GM03348 (cell line): ENCODE measurements around the gene PRELP.
"Not testable (repeated sequence)": the region's sequence is repeated elsewhere in the genome, so short reads cannot be mapped to it uniquely, and the experiment has no call there.

Source experiments
- DNase-seq: peaks from one replicate; pipeline ENCODE4 v3.0.0; 2012; ENCODE audit warnings: low spot score

The PRELP gene

DNA sequence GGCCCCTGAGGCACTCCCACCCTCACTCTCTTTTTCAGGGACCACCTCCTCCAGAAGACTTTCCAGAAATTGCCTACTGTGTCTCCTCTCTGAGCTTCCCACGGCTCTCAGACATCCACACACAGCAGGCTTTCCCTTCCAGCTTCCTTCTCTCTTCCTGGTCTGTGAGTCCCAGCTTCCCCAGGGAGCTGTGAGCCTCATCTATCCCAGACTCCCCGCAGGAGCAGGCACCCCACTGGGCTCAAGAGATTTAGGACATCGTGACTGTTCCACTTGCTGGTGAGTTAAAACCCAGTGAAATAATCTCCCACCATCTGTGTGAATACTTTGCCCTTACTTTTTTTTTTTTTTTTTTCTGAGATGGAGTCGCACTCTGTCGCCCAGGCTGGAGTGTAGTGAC lies 22.0 kb upstream of the PRELP start:
- DNase-seq = no peak

DNA sequence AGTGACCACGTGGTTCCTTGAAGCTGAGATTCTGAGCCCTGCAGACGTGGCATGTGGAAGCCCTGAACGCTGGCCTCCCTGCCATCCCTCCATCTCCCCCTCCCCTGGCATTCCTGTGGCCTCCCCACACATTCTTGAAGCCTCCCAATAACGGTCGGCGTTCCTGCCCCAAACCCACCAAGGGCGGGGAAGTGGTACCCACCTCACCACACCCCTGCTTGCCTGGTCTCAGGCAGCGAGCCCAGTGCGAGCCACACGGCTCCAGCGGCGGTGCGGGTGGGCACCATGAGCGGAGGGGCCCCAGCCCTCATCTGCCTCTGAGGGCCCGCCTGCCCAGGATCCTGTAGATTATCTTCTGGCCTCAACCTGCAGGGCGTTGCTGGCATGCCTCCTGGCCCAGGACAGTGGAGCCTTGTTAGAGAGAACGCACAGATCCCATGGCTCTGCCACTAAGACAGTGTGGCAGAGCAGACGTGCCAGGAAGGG lies 20.6 kb upstream of the PRELP start:
- no peak for DNase-seq

DNA sequence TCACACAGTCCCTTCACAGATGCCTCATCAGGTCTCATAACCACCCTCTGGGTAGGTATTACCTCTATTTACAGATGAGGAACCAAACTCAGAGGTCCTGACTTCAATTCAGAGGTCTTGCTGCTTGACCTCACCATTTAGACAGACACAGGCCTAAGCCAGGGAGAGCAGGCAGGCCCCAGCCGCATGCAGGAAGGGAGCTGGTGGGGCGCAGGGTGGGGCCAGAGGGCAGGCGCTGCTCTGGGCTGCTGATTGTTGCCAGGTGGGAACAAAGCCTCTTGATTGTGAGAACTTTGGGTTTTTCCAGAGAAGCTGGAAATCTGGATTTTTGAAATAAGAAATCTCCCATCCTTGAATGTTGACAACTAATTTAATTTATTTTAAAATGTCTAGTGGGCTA lies 19.9 kb upstream of the PRELP start:
- DNase-seq = no peak

DNA sequence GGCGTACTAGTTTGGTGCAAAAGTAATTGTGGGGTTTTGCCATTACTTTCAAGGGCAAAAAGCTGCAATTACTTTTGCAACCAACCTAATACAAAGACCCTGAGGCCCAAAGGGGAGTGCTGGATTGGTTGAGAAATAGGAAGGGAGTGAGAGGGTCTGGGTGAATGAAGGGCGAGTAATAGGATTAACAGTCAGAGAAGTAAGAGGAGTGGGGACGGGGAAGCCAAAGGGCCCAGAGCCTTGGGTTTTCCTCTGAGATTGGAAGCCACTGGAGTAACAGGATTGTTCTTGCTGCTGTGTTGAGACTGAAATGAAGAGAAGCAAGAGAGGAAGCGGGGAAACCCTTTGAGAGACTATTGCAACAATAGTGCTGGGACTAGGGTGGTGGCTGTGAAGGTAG lies 19.0 kb upstream of the PRELP start:
- DNase-seq = no peak

DNA sequence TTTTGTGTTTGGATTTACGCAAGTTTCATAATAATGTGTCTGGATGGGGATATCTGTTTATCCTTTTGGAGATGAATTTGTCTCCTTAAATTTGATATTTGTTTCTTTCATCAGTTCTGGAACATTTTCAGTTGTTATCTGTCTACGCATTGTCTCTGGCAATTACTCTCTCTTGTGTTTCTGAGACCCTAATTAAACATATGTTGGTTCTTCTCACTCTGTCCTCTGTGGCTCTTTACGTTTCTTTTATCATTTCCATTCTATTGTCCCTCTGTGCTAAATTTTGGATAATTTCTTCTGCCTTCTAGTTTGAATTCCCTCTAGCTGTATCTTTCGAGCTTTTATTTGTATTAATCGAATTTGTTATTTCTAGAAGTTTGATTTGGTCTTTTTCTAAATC lies 17.5 kb upstream of the PRELP start:
- no peak for DNase-seq

DNA sequence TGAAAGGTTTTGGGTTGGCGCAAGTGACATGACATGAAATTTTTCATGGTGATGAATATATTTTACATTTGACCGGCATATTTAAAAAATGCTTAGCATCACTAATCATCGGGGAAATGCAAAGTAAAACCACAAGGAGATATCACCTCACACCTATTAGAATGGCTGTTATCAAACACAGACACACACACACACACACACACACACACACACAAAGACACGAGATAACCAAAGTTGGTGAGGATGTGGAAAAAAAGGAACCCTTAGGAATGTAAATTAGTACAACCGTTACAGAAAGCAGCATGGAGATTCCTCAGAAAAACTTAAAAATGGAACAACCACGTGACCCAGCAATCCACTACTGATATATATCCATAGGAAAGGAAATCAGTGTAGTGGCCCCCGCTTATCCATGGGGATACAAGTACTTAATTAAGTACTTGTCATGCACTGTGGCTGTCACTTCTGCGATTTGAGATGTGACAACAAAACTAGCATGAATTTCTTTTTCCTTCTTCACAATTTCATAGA lies 15.9 kb upstream of the PRELP start:
- no peak for DNase-seq

DNA sequence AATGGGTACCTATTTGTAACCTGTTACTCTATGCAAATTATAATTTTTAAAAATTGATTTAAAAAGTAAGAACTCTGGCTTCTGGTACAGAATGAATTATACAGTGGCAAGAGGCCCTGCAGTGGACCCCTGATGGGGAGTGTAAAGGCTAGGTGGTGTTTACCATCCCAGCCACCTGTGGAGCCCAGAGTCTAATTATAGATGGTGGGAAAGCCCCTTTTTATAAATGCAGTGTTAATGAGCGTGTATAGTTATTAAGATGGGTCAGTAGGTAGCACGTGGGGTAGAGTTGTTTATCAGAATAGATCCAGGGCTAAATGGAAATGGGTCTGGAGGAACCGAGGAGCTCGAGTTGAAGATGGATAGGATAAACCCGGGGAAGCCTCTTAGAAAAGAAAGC lies 13.9 kb upstream of the PRELP start:
- no peak for DNase-seq

DNA sequence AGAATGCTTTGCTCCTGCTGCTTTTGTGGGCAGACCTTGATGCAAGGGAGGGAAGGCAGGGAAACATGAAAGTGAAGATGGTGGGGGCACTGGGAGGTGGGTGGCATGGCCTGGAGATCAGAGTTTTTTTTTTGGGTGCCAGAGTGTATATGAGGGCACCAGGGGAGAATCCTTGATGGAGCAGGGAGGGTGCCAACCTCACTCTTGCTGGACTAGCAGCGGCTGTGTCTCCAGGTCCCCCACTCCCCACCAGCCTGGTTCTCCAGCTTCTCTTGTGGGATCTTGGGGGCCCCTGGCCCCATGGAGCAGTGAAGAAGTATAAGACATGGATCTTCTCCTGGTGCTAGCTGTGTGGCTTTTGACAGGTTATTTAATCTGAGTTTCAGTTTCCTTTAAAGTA lies 13.5 kb upstream of the PRELP start:
- DNase-seq = no peak

DNA sequence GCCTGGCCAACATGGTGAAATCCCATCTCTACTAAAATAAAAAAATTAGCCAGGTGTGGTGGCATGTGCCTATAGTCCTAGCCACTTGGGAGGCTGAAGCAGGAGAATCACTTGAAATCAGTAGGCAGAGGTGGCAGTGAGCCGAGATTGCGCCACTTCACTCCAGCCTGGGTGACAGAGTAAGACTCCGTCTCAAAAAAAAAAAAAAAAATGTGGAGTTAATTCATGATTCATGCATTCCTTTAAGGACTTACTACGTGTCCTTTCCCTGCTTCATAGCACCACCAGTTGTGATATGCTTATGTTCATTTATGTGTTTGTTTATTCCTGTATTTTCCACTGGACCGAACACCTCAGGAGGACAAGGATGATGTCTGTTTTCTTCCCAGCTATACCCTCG lies 12.7 kb upstream of the PRELP start:
- DNase-seq = peak; percentile 80

DNA sequence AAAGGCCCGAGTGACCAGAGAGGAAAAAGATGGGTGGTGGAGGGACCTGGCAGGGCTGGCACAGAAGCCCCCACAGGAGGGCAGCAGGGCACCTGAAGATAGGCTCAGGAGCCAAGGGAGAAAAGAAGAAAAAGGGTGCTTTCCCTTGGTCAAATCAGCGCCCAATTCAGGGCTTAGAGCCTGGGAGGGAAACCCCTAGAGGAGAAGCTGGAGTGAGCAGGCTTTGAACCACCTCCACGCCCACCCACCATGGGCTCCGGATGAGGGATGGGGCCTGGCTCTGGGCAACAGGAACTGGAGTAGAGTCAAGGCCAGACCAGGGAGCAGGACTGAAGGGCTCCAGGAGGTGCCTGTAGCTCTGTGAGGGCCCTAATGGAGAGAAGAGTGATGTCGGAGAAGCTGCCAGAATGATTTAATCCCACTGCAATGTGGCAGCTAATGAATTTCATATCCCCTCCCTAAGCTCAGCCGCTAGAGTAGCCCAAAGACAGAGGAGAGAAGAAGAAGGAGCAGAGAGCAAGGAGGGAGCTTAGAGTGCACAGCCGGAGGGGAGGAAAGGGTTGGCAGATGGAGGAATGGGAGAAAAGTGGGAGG lies 12.0 kb upstream of the PRELP start:
- peak; percentile 70 for DNase-seq

DNA sequence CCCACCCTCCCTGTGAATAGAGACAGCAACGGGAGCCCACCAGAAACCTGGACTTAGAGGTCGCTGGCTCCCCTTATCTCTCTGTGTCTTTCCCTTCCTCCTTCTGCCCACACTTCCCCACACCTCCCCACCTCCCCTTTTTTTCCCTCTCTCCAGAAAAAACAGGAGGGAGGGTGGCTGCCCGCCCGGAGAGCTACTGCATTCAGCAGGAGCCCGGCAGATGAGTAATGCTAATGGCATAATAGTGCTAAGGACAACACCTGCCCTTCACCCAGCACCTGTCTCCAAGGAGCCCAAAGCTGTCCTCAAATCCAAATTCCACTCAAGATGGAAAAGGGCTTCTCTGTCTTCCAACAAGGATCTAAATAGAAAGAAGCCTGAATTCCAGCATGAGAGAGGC lies 11.4 kb upstream of the PRELP start:
- DNase-seq = no peak

DNA sequence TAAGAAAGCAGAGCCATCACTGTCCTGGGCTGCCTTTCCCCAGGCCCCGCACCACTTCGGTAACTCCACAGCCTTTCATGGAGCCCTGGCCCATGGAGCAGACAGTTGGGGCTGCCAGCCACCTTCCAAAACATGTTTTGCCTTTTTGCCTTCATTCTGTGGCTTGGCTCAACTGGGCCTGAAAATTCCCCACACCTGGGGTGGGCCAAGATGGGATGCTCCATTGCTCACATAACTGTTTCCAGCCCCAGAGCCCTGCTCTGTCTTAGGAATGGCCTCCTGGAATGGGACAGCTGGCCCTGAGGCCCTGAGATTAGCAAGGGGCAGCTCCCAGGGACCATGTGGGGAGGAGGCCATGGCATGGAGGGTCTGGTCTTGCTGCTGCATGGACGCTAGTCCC lies 10.9 kb upstream of the PRELP start:
- DNase-seq = no peak

DNA sequence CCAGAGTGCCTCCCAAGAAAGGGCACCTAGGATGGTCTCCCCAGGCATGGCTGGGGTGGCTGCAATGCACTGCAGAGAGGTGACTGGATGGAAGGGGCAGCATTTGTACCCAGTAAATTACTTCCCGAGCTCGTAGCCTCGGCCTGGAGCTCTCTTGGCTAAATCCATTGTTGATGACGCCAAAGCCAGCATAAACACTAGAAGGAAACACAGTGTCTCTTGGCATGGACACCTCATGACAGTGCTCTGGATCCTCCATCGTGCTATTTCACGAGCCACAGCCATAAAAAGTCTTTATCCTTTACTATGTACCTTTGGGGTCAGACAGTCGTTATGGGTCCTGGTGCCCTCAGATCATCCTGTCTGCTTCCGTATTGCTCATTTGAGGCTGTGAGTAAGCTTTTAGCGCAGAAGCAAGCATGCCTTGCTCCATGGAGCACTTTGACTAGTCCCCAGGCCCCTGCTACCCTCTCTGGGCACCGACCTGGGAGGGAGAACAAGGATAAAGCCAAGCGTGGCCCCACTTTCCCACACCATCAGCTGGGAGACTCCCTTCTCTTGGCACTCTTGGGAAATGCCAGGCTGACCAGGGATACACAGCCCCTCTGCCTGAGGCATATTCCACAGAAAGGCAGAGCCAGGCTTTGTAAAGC lies 10.3 kb upstream of the PRELP start:
- no peak for DNase-seq

DNA sequence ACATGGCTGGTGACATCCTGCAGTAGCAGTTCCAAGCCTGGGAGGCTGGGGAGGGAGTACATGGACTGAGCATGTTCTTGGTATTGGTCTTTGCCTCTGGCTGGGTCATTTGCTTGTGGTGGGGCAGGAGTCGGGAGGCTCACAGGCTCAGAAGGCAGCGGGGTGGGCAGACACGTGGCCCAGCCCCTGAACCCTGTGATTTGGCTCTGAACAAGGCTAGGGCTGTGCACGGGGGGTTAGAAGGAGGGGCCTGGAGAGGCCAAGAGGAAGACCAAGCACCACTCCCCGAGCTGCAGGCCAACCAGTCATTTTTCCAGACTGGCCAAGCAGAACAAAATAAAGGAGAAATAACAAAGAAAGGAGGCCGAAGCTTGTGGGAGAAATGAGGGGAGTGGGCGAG lies 9.7 kb upstream of the PRELP start:
- no peak for DNase-seq

DNA sequence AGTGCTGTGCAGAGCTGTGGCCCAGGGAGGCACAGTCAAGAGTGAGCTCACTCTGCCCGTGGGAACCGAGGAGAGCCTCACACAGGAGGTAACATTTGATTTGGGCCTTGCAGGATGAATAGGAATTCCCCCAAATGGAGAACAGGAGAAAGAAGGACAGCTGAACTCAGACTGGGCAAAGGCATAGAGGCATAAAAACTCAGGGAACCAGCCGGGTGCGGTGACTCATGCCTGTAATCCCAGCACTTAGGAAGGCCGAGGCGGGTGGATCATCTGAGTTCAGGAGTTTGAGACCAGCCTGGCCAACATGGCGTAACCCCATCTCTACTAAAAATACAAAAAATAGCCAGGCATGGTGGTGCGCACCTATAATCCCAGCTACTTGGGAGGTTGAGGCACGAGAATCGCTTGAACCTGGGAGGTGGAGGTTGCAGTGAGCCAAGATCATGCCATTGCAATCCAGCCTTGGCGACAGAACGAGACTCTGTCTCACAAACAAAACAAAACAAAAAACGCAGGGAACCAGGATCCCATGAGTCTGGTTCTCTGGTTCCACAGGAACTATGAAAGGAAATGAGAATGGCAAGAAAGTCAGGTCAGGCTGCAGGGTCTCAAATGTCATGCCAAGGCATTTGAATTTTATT lies 8.6 kb upstream of the PRELP start:
- DNase-seq = not testable (repeated sequence)

DNA sequence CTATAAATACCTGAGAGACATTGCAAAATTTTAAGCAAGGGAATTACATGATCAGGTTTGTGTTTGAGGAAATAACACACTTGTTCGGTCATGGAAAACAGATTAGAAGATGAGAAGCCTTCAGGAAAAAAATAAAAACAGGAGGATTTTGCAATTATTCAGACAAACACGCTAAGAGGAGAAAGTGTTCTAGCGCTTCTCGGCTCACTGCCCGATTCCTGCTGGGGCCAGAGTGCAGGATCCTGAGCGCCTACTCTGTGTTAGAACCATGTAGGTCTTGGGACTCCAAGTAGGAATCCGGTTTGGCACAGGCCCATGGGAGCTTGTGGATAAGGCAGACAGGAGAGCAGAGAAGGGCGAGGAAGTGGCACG lies 8.1 kb upstream of the PRELP start:
- no peak for DNase-seq

DNA sequence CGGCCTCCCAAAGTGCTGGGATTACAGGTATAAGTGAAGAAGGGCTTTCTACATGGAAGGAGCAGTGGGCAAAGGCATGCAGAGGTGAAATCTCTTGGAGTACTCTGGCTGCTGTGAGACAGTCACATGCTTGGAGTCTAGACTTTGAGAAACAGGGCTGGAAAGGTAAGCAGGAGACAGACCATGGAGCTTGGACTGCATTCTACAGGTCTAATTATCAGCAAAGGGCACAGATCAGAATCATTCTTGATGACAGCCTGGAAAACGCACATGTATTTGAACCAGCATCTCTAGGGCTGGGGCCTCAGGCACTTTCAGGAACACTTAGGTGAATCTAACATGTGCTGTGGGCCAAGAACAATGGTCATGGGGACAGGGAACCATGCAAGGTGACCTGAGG lies 7.3 kb upstream of the PRELP start:
- DNase-seq = no peak

DNA sequence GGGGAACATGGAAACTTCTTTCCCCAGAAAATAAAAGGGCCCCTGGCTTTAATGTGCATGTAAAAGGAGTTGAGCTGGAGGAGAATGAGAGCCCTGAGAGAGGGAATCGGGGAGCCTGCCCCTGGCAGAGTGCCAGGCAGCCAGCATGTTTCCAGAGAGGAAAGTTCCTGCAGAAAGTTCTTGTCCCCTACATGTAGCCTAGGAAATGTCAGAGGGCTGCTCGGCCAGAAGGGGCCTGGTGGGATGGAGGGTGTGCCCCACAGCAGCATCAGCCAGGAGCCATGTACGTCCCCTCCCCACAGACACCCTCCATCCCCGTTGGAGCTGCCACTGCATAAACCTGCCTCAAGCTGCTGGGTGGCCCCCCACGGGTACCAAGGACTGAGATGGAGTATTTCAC lies 5.4 kb upstream of the PRELP start:
- DNase-seq = no peak

DNA sequence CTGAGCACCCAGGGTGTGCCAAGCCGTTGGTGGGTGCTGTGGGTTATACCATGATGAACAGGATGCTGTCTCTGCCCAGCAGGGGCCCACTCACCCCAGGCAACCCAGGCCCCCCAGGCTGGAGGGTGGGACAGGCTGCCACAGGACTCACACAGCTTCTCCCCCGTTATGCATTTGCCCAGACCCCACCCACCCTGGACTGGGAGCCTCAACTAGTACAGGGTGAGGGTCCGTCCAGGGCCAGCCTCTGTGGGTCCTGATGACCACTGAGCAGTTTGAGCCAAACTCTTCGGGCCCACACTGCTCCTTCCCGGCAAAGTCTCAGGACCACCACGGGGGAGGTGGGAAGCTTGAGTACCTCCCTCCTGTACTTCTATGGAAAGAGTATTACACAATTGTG lies 3.8 kb upstream of the PRELP start:
- DNase-seq = no peak

DNA sequence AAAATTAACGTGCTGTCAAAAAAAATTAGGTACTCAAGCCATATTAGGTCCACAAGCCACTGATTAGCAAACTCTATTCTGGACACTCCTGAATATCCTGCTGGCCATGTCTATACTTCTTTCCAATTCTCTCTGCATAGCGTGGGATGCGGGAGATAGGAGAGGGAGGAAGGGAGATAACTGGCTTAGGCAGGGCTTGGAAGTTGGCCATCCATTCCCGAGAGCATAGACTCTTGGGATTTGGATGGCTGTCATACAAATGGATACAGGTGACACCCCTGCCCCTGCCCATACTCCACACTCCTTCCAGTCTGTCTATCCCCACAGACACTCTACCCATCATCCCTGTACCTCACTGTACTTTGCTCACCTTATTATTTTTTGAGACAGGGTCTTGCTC lies 2.3 kb upstream of the PRELP start:
- DNase-seq = no peak

DNA sequence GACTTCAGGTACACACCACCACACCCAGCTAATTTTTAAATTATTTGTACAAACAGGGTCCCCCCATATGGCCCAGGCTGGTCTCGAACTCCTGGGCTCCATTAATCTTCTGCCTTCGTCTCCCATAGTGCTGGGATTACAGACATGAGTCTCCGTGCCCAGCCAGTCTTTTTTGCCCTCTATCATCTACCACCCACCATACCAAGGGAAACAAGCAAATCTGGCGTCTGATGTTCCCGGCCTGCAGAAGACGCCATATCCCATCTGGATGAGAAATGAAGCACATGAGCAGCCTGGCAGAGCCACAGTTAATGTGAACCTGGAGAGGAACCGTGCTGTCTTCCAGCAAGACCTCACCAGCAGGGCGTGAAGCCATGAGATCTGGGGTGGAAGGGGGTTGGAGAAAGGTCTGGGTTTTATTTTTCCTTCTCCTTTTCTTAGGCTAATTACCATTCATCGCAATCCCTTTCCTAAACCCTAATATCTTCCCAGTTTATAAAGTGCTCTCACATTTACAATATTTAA lies 1.8 kb upstream of the PRELP start:
- no peak for DNase-seq

DNA sequence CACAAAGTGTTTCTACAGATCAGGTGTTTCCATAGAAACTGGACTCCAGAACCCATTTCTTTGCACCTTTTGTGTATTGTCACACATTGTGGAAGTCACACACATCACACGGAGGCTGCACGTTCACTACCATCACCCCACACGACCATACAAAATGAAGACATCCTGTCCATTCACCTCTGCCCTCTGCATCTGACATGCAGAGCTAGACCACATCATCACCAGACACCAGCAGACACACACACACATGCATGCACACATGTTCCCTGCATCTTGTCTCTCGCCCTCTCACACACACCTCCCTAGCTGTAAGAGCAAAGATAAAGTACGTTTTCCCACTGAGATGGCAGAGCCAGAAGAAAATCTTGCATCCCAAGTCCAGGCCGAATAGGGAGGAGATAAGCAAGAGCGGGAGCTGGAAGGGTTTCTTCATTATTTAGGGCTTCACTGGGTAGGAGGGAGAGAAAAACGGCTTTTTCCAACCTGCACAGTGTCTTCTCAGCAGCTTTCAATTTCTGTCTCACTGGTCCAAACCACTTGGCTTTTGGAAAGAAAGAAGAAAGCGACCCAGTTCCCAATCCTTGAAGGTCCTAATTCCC lies 709 bp downstream of the PRELP start:
- no peak for DNase-seq

DNA sequence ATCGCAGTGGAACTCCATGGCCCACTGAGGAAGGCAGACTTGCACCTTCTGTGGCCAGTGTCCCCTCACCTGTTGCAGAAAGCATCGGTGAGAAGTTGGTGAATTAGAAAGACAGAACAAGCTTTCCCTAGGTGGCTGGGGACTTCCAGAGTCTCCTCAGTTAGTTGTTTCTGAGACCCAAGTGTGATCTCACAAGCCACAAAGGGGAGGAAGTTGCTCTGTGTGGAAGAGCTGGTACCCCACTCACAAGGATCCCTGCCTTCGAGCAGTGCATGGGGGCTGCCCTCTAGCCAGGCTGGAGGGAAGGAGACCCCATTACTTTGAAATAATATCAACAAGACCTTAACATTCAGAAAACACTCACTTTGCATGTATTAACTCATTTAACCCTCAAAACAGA lies 2.1 kb downstream of the PRELP start:
- no peak for DNase-seq
